Naive B cell (primary cell): ENCODE data around the gene SBF2. TPM values are rescaled to one million over a fixed set of nuclear protein-coding genes. Genes with fewer than 3 reads are reported as not detected.

Experiments
- ATAC-seq, 2 donors: fragments of 150-1000 bp; cut with Tn5 transposase; 2 replicates each; pipeline ENCODE4 v1.10.0; 2021; ENCODE audit warnings: low read depth in 2 of 2, mild to moderate bottlenecking in 2 of 2, moderate library complexity in 2 of 2
- DNase-seq: peaks from one replicate; pipeline ENCODE4 v3.0.0; 2022
- H3K27ac Mint-ChIP-seq, 6 donors: one replicate each; pipeline ENCODE4 v1.8.0; 2020 to 2022; ENCODE audit warnings: mild to moderate bottlenecking in 6 of 6, mixed read lengths in 6 of 6, moderate library complexity in 5 of 6, inconsistent platforms in 2 of 6
- H3K27me3 Mint-ChIP-seq, 3 donors: one replicate each; pipeline ENCODE4 v1.8.0; 2021 to 2022; ENCODE audit warnings: mixed read lengths in 3 of 3, mild to moderate bottlenecking in 1 of 3
- H3K36me3 Mint-ChIP-seq, 2 donors: one replicate each; pipeline ENCODE4 v1.8.0; 2020 to 2022; ENCODE audit warnings: mixed read lengths in 2 of 2, inconsistent platforms in 1 of 2, mild to moderate bottlenecking in 1 of 2
- H3K4me1 Mint-ChIP-seq, 3 donors: one replicate each; pipeline ENCODE4 v1.8.0; 2020 to 2022; ENCODE audit warnings: mixed read lengths in 3 of 3, inconsistent platforms in 1 of 3, mild to moderate bottlenecking in 1 of 3, moderate library complexity in 1 of 3
- H3K4me3 Mint-ChIP-seq, 8 donors: one replicate each; pipeline ENCODE4 v1.8.0; 2020 to 2022; ENCODE audit warnings: mild to moderate bottlenecking in 8 of 8, mixed read lengths in 8 of 8, moderate library complexity in 8 of 8, inconsistent platforms in 2 of 8
- H3K9me3 Mint-ChIP-seq, 7 donors: one replicate each; pipeline ENCODE4 v1.8.0; 2020 to 2022; ENCODE audit warnings: mixed read lengths in 7 of 7, mild to moderate bottlenecking in 5 of 7, inconsistent platforms in 2 of 7, moderate library complexity in 1 of 7
- polyA plus RNA-seq, 6 donors: library from polyadenylated mRNA; unstranded; fragments of 300-500 nt; fragmentation: Illumina TruSeq; gene quantifications; one replicate each; pipeline ENCODE4 v1.2.3, GENCODE V29; 2021; ENCODE audit warnings: low read depth in 6 of 6

Gene SBF2
- polyA plus RNA-seq, 6 donors from 2014 or later, result 2.4 to 8.5 (median 3.1) TPM

DNA sequence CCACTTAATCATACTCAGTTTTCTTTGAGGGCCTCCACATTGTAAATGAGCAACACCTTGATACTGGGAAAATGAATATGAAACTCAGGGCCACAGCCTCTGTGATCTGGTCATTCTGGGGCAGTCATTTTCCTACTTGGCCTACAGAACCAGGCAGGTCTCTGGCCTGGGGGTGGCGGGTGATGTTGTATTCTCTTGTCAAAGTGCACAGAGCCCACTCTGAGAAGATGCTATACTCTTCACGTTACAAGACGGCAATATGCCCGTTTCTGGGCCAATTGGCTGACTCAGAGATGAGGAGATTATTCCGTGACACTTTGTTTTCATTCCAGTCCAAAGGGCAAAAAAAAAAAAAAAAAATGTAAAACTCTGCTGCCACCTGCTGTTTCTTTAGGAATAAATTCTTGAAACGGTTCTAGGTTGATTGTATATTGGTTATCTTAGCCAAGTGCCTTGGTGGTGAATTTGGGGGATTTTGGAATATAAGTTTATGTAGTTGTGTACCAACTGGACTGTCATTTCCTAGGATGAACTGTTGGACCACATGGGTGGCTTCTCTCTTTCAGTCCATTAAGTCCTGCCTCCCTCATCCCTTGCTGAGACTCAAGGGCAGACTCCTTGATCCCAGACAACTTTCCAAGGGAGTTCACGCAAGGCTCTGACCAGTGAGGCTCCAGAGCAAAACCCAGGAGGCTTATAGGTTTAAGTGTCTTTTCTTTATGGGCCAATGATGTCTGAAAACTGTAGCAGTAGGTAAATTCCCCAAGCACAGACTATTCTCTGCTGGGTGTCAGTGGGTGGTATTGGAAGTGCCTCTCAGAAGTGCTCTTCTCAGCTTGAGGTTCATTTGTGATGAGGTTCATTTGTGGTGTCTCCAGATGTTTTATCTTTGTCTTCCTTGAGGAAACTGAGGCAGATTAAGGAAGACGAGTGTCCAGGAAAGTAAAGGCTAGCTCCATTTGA is 29.1 kb upstream of the SBF2 start:
- Mint-ChIP-seq H3K27me3 (peaks cover 0 to 24% (median 3%) of the 10 kb centered on the region in 3 donors), H3K9me3 (no peaks in the 10 kb centered on the region), H3K4me1 (peaks cover 16 to 18% (median 18%) of the 10 kb centered on the region in 3 donors), H3K36me3 (no peaks in the 10 kb centered on the region), H3K4me3 (peak overlapping the region in 1 of 8 donors; percentile 54), H3K27ac (peak overlapping the region in 2 of 6 donors; percentile 65 to 82)
- no peak for DNase-seq
- ATAC-seq, result peak; percentile 58 to 67

GRCh38 chr11:10322401-10322800 is 28.4 kb upstream of the SBF2 start:
- ATAC-seq, result no peak
- Mint-ChIP-seq H3K9me3 (no peaks in the 10 kb centered on the region), H3K36me3 (no peaks in the 10 kb centered on the region), H3K4me1 (peaks cover 23 to 25% (median 25%) of the 10 kb centered on the region in 3 donors), H3K27me3 (peaks cover 0 to 24% (median 0%) of the 10 kb centered on the region in 3 donors), H3K4me3 (no peak overlapping the region), H3K27ac (peak overlapping the region in 1 of 6 donors; percentile 65)
- no peak for DNase-seq

- no peak overlapping the region for H3K4me3 Mint-ChIP-seq
- H3K27ac Mint-ChIP-seq, result no peak overlapping the region
- no peaks in the 10 kb centered on the region for H3K36me3 Mint-ChIP-seq
Observed at GRCh38 chr11:10320736-10321465, 26.9 kb upstream of the SBF2 start.

DNA sequence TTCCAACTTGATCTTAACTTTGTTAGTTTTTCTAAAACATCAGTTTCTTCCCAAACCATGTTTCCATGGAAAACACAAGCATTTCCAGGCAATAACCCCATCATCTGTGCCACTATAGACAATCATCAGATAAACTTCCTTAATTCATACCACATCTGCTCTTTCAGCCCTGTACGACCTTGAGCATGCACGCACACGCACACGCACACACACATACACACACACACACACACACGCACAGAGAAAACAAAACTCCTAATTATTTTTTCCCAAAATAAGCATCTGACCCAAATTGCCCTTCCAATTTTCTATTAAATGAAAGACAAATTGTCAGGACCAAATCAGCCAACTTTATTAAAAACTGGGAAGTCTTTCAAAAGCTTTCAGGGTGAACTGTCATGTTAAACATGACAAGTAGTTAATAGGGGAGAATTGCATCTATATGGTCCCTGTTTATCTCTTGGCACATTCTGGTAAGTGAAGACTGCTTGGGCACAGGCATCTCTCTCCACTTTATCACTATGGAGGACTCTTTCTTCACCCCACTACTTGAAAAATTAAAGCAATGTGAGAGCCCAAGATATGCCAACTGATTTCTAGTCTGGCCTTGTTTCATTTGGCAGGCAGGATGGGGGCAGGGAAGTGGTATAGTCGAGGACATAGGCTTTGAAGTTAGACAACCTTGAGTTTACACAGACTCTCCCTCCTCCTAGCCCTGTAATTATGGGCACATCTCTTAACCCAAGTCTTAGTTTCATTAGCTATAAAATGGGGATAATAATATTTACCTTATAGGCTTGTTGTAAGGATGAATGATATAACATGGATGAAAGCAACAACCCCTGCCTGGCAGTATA is 25.9 kb upstream of the SBF2 start:
- H3K36me3 Mint-ChIP-seq, result no peaks in the 10 kb centered on the region
- no peaks in the 10 kb centered on the region for H3K9me3 Mint-ChIP-seq

More at GRCh38 chr11:10320736-10321465, 26.9 kb upstream of the SBF2 start:
- Mint-ChIP-seq H3K4me1 (peaks cover 29 to 33% (median 32%) of the 10 kb centered on the region in 3 donors), H3K9me3 (no peaks in the 10 kb centered on the region), H3K27me3 (peaks cover 0 to 19% (median 0%) of the 10 kb centered on the region in 3 donors)
- DNase-seq (no peak), ATAC-seq (no peak)

DNA sequence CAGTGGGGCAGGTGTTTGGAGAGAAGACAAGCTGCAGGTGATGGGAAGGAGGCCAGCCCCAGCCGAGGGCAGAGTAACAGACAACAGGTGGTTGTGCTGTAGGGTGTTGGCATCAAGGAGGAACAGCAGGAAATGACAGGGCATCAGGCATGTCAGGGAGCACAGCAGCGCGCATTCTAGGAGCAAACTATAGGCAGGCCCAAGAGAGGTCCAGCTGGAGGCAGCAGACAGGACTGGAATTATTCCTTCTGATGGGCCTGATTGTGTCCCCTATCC is 24.4 kb upstream of the SBF2 start:
- Mint-ChIP-seq H3K9me3 (no peaks in the 10 kb centered on the region), H3K27ac (peak overlapping the region in 5 of 6 donors; percentile 58 to 97 (median 86)), H3K27me3 (peaks cover 0 to 4% (median 0%) of the 10 kb centered on the region in 3 donors), H3K36me3 (no peaks in the 10 kb centered on the region), H3K4me3 (peak overlapping the region in 6 of 8 donors; percentile 17 to 65 (median 40)), H3K4me1 (peaks cover 34 to 38% (median 35%) of the 10 kb centered on the region in 3 donors)
- DNase-seq (peak; percentile 3), ATAC-seq (no peak)

More for the DNA sequence above, 25.9 kb upstream of the SBF2 start:
- H3K4me1 Mint-ChIP-seq, result peaks cover 29 to 33% (median 32%) of the 10 kb centered on the region in 3 donors
- H3K27ac Mint-ChIP-seq, result peak overlapping the region in 2 of 6 donors; percentile 21 to 32
- ATAC-seq (no peak), DNase-seq (no peak)
- H3K27me3 Mint-ChIP-seq, result peaks cover 0 to 14% (median 0%) of the 10 kb centered on the region in 3 donors
- H3K4me3 Mint-ChIP-seq, result no peak overlapping the region

GRCh38 chr11:10317776-10318526 is 23.9 kb upstream of the SBF2 start:
- Mint-ChIP-seq H3K27me3 (no peaks in the 10 kb centered on the region), H3K27ac (peak overlapping the region; percentile 58 to 97 (median 89)), H3K4me1 (peaks cover 33 to 37% (median 35%) of the 10 kb centered on the region in 3 donors), H3K9me3 (no peaks in the 10 kb centered on the region), H3K36me3 (no peaks in the 10 kb centered on the region), H3K4me3 (peak overlapping the region in 6 of 8 donors; percentile 17 to 82 (median 46))
- ATAC-seq, result peak; percentile 79
- DNase-seq, result peak; percentile 59

GRCh38 chr11:10317151-10317755 is 23.2 kb upstream of the SBF2 start:
- H3K27ac Mint-ChIP-seq, result peak overlapping the region in 5 of 6 donors; percentile 44 to 91 (median 86)
- DNase-seq, result no peak
- no peaks in the 10 kb centered on the region for H3K27me3 Mint-ChIP-seq
- no peaks in the 10 kb centered on the region for H3K9me3 Mint-ChIP-seq
- H3K4me1 Mint-ChIP-seq, result peaks cover 29 to 35% (median 34%) of the 10 kb centered on the region in 3 donors
- no peaks in the 10 kb centered on the region for H3K36me3 Mint-ChIP-seq
- ATAC-seq, result no peak
- peak overlapping the region in 4 of 8 donors; percentile 17 to 82 (median 32) for H3K4me3 Mint-ChIP-seq

GRCh38 chr11:10315083-10315482 is 21.1 kb upstream of the SBF2 start:
- ATAC-seq (no peak), DNase-seq (no peak)
- Mint-ChIP-seq H3K27ac (no peak overlapping the region), H3K4me1 (peaks cover 29 to 35% (median 34%) of the 10 kb centered on the region in 3 donors), H3K9me3 (no peaks in the 10 kb centered on the region), H3K4me3 (no peak overlapping the region), H3K36me3 (no peaks in the 10 kb centered on the region), H3K27me3 (peaks cover 0 to 4% (median 0%) of the 10 kb centered on the region in 3 donors)

DNA sequence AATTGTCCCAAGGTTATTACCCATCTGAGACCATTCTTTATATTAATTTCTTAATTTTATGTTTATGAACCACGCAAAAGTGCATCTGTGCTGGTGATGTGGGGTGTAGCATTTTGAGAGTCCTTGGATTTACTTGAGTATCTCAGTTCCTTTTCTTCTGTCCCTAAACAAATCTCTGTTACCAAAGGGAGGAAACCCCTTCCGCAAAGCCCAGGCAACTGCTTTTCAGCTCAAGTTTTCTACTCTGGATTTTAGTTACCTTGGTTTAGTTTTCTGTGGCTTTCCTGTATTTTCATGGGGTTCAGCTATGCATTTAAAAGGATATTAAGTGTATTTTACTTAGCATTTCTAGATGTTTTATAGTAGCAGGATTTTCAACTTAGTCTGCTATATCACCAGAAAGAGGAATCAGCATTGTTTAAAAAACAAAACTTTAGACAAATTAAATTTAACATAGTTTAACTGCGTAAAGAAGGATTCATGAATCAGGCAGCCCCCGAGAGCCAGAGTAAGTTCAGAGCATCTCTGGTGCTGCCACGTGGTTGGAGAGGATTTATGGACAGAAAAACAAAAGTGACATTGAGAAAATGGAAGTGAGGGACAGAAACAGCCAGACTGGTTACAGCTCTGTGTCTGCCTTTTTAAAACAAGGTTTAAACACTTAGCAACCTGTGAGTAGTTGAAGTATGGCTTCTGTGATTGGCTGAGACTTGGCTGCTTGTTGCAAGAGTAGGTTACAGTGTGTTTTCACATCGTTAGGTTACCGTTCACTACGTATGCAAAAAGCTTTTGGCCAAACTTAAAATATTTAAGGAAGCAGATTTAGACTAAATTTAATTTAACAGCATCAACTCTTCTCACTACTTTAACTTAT is 20.4 kb upstream of the SBF2 start:
- peaks cover 25 to 31% (median 29%) of the 10 kb centered on the region in 3 donors for H3K4me1 Mint-ChIP-seq
- no peaks in the 10 kb centered on the region for H3K36me3 Mint-ChIP-seq
- no peaks in the 10 kb centered on the region for H3K9me3 Mint-ChIP-seq
- ATAC-seq (peak; percentile 82 to 86), DNase-seq (peak; percentile 75)
- peak overlapping the region in 2 of 6 donors; percentile 12 to 35 for H3K27ac Mint-ChIP-seq
- H3K27me3 Mint-ChIP-seq, result peaks cover 0 to 4% (median 0%) of the 10 kb centered on the region in 3 donors
- H3K4me3 Mint-ChIP-seq, result peak overlapping the region in 2 of 8 donors; percentile 56 to 61

DNA sequence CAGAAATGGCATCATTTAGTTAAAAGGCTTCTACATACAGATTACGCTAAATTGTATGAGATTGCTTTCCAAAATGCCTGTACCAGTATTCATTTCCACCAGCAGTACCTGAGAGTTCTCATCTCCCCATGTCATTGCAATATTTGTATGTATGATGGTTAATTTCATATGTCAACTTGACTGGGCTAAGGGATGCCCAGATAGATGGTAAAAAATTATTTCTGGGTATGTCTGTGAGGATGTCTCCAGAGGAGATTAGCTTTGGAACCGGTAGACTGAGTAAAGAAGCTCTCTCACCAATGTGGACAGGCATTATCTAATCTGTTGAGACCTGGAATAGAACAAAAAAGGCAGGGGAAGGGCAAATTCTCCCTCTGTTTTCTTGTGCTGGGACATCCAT is 17.8 kb upstream of the SBF2 start:
- ATAC-seq (no peak), DNase-seq (no peak)
- Mint-ChIP-seq H3K4me1 (peaks cover 18 to 23% (median 23%) of the 10 kb centered on the region in 3 donors), H3K4me3 (no peak overlapping the region), H3K27me3 (peaks cover 1 to 10% (median 5%) of the 10 kb centered on the region in 3 donors), H3K27ac (no peak overlapping the region), H3K36me3 (no peaks in the 10 kb centered on the region), H3K9me3 (no peaks in the 10 kb centered on the region)

DNA sequence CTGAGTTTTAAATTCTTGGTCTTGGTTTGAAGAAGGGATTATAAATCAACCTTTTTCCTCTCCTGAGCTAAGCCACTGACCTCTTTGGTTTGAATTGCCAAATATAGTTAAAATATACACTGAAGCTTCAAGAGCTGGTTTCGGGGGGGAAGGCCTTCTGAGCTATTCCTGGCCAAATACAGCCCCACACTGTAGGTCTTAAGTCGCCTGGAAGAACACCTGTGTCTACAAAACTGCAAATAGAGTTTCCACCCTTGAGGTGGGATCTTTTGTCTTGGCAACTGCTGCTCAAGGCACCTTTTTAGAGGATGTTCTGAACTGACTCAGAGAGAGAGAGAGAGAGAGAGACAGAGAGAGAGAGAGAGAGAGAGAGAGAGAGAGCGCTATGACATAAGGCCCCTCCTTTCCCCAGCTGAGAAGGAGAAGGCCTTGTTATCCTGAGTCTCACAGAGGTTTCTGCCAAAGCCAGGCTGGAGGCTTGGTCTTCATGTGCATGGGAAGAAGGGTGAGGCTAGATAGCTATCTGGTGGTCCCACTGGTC is 16.4 kb upstream of the SBF2 start:
- peaks cover 27 to 38% (median 30%) of the 10 kb centered on the region in 3 donors for H3K4me1 Mint-ChIP-seq
- no peak for ATAC-seq
- no peak overlapping the region for H3K27ac Mint-ChIP-seq
- no peak overlapping the region for H3K4me3 Mint-ChIP-seq
- peaks cover 6 to 24% (median 15%) of the 10 kb centered on the region in 3 donors for H3K27me3 Mint-ChIP-seq
- no peak for DNase-seq
- H3K9me3 Mint-ChIP-seq, result no peaks in the 10 kb centered on the region
- H3K36me3 Mint-ChIP-seq, result no peaks in the 10 kb centered on the region
